HEK293 (cell line): Measurements from ENCODE around the gene C2CD4A.

Experiments
- EGR2 ChIP-seq: fragments of 450-650 bp; formaldehyde crosslinking; IDR thresholded peaks from 2 replicates; pipeline ENCODE4 v1.5.1; 2016; ENCODE audit warnings: low read depth, missing biosample characterization, missing genetic modification characterization
- GLI4 ChIP-seq: fragments of 450-650 bp; formaldehyde crosslinking; IDR thresholded peaks from 2 replicates; pipeline ENCODE4 v1.5.1; 2016; ENCODE audit warnings: missing biosample characterization, missing genetic modification characterization
- GLIS1 ChIP-seq: fragments of 450-650 bp; formaldehyde crosslinking; IDR thresholded peaks from 2 replicates; pipeline ENCODE4 v1.5.1; 2016; ENCODE audit warnings: missing biosample characterization, missing genetic modification characterization
- HOXC10 ChIP-seq: sonication (generic); formaldehyde crosslinking; IDR thresholded peaks from 2 replicates; pipeline ENCODE4 v1.8.1; 2023; ENCODE audit warnings: mild to moderate bottlenecking, missing genetic modification reagents
- IKZF3 ChIP-seq: fragments of 450-650 bp; IDR thresholded peaks from 2 replicates; pipeline ENCODE4 v1.5.0; 2018; ENCODE audit warnings: missing biosample characterization, mild to moderate bottlenecking, missing genetic modification characterization, moderate library complexity
- MYNN ChIP-seq: fragments of 450-650 bp; formaldehyde crosslinking; IDR thresholded peaks from 2 replicates; pipeline ENCODE4 v1.5.1; 2016; ENCODE audit warnings: missing biosample characterization, missing genetic modification characterization, borderline replicate concordance
- SCRT1 ChIP-seq: fragments of 450-650 bp; formaldehyde crosslinking; IDR thresholded peaks from 2 replicates; pipeline ENCODE4 v1.5.1; 2016; ENCODE audit warnings: missing biosample characterization, missing genetic modification characterization, borderline replicate concordance
- SP3 ChIP-seq: fragments of 450-650 bp; formaldehyde crosslinking; IDR thresholded peaks from 2 replicates; pipeline ENCODE4 v1.5.1; 2016; ENCODE audit warnings: missing biosample characterization, missing genetic modification characterization
- ZBTB17 ChIP-seq: fragments of 450-650 bp; formaldehyde crosslinking; IDR thresholded peaks from 2 replicates; pipeline ENCODE4 v1.5.1; 2016; ENCODE audit warnings: missing biosample characterization, missing genetic modification characterization
- ZBTB48 ChIP-seq: fragments of 450-650 bp; formaldehyde crosslinking; IDR thresholded peaks from 2 replicates; pipeline ENCODE4 v1.5.1; 2016; ENCODE audit warnings: missing biosample characterization, missing genetic modification characterization
- ZBTB8A ChIP-seq: fragments of 450-650 bp; formaldehyde crosslinking; IDR thresholded peaks from 2 replicates; pipeline ENCODE4 v1.5.1; 2016; ENCODE audit warnings: missing biosample characterization, missing genetic modification characterization
- ZNF10 ChIP-seq: fragments of 450-650 bp; formaldehyde crosslinking; IDR thresholded peaks from 2 replicates; pipeline ENCODE4 v1.5.1; 2017; ENCODE audit warnings: missing biosample characterization, missing genetic modification characterization
- ZNF2 ChIP-seq: fragments of 450-650 bp; formaldehyde crosslinking; IDR thresholded peaks from 2 replicates; pipeline ENCODE4 v1.5.1; 2016; ENCODE audit warnings: missing biosample characterization, missing genetic modification characterization
- ZNF354C ChIP-seq: fragments of 450-650 bp; formaldehyde crosslinking; IDR thresholded peaks from 2 replicates; pipeline ENCODE4 v1.5.1; 2016; ENCODE audit warnings: missing biosample characterization, missing genetic modification characterization, low read depth, borderline replicate concordance
- ZNF48 ChIP-seq: fragments of 450-650 bp; formaldehyde crosslinking; IDR thresholded peaks from 2 replicates; pipeline ENCODE4 v1.5.1; 2016; ENCODE audit warnings: missing biosample characterization, missing genetic modification characterization
- ZNF501 ChIP-seq: fragments of 450-650 bp; formaldehyde crosslinking; IDR thresholded peaks from 2 replicates; pipeline ENCODE4 v1.5.1; 2016; ENCODE audit warnings: missing biosample characterization, missing genetic modification characterization
- ZNF561 ChIP-seq: fragments of 450-650 bp; IDR thresholded peaks from 2 replicates; pipeline ENCODE4 v1.5.1; 2018; ENCODE audit warnings: missing biosample characterization, missing genetic modification characterization, borderline replicate concordance
- ZNF610 ChIP-seq: fragments of 450-650 bp; formaldehyde crosslinking; IDR thresholded peaks from 2 replicates; pipeline ENCODE4 v1.5.1; 2016; ENCODE audit warnings: missing biosample characterization, missing genetic modification characterization, borderline replicate concordance
- ZNF621 ChIP-seq: fragments of 450-650 bp; formaldehyde crosslinking; IDR thresholded peaks from 2 replicates; pipeline ENCODE4 v1.5.1; 2017; ENCODE audit warnings: missing biosample characterization, missing genetic modification characterization
- ZNF626 ChIP-seq: fragments of 450-650 bp; sonication (Bioruptor Pico); formaldehyde crosslinking; IDR thresholded peaks from 2 replicates; pipeline ENCODE4 v1.5.1; 2018; ENCODE audit warnings: missing biosample characterization, missing genetic modification characterization, inconsistent platforms
- ZNF654 ChIP-seq: fragments of 450-650 bp; formaldehyde crosslinking; IDR thresholded peaks from 2 replicates; pipeline ENCODE4 v1.5.1; 2016; ENCODE audit warnings: low read depth, missing biosample characterization, missing genetic modification characterization
- ZNF660 ChIP-seq: fragments of 450-650 bp; IDR thresholded peaks from 2 replicates; pipeline ENCODE4 v1.5.1; 2018; ENCODE audit warnings: missing biosample characterization, mild to moderate bottlenecking, missing genetic modification characterization
- ZNF837 ChIP-seq: fragments of 450-650 bp; formaldehyde crosslinking; IDR thresholded peaks from 2 replicates; pipeline ENCODE4 v1.5.1; 2016; ENCODE audit warnings: missing biosample characterization, missing genetic modification characterization
- ZSCAN30 ChIP-seq: fragments of 450-650 bp; IDR thresholded peaks from 2 replicates; pipeline ENCODE4 v1.5.1; 2018; ENCODE audit warnings: missing biosample characterization, mild to moderate bottlenecking, missing genetic modification characterization, moderate library complexity
- ZXDB ChIP-seq: fragments of 450-650 bp; formaldehyde crosslinking; IDR thresholded peaks from 2 replicates; pipeline ENCODE4 v1.5.1; 2016; ENCODE audit warnings: missing biosample characterization, missing genetic modification characterization
- TF ChIP-seq, protein P1 (sequence below): sonication (generic); formaldehyde crosslinking; IDR thresholded peaks from 2 replicates; pipeline ENCODE4 v1.8.1; 2022; ENCODE audit warnings: mild to moderate bottlenecking, moderate library complexity, missing genetic modification reagents
- TF ChIP-seq, protein P2 (sequence below): fragments of 450-650 bp; formaldehyde crosslinking; IDR thresholded peaks from 2 replicates; pipeline ENCODE4 v1.5.1; 2016; ENCODE audit warnings: missing biosample characterization, missing genetic modification characterization
- TF ChIP-seq, protein P3 (sequence below): IDR thresholded peaks from 2 replicates; pipeline ENCODE4 v1.6.1; 2011; ENCODE audit warnings: mild to moderate bottlenecking, low read depth, low read length, borderline replicate concordance
- TF ChIP-seq, protein P4 (sequence below): fragments of 450-650 bp; formaldehyde crosslinking; IDR thresholded peaks from 2 replicates; pipeline ENCODE4 v1.5.1; 2016; ENCODE audit warnings: missing biosample characterization, missing genetic modification characterization
- TF ChIP-seq, protein P5 (sequence below): fragments of 450-650 bp; formaldehyde crosslinking; IDR thresholded peaks from 2 replicates; pipeline ENCODE4 v1.5.1; 2016; ENCODE audit warnings: missing biosample characterization, missing genetic modification characterization
- TF ChIP-seq, protein P6 (sequence below): fragments of 450-650 bp; formaldehyde crosslinking; IDR thresholded peaks from 2 replicates; pipeline ENCODE4 v1.5.1; 2016; ENCODE audit warnings: missing biosample characterization, missing genetic modification characterization

Gene C2CD4A

DNA sequence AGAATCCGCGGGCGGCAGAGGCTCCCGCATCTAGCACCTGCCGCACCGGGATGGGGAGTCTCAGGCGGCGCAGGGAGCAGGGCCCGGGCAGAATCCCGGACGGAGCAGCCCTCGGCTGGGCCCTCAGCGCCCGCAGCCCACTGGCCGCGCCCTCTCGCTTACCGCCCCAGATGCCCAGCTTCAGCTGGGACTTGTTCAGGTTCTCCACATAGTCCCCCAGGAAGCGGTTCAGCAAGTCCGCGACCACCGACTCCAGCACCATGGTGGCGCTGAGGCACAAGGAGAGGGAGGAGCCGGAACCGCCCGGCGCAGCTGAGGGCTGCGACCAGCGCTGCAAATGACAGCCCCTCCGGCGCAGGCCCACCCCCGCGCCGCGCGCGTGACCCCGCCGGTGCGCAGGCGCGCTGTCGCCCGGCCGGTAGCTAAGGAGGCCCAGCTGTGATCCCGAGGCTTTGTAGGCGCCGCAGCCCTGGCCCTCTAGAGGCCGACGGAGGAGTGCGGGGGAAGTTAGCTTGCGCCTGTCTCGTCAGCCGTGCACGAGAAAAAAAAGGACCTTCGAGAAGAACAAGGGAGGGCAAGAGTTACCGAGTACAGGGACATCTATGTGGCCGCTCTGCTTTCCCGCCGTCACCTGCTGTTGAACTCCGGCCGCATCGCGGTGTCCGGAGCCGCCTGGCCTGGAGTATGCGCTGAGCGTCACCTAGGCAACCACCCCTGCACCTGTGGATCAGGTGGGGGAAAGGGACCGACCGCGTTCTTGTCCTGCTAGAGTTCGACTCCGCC is 6.5 kb upstream of the C2CD4A start, which contains the start of gene VPS13C (continued):
- 0 out of 2 replicates have a peak, but pooled peaks have one; percentile 8 for TF ChIP-seq ZNF610 (tag by site-specific recombination)
- TF ChIP-seq ZNF621 (tag by site-specific recombination), result no peak
- TF ChIP-seq ZBTB17 (tag by site-specific recombination), result peak; percentile 78
- TF ChIP-seq ZNF501 (tag by site-specific recombination), result peak; percentile 65
- TF ChIP-seq SP3 (tag by site-specific recombination), result 0 out of 2 replicates have a peak, but pooled peaks have one; percentile 28
- TF ChIP-seq ZNF2 (tag by site-specific recombination), result peak; percentile 17; the same call in 1 of the 2 replicates
- TF ChIP-seq ZNF354C, result no peak
- TF ChIP-seq, protein P1, sequence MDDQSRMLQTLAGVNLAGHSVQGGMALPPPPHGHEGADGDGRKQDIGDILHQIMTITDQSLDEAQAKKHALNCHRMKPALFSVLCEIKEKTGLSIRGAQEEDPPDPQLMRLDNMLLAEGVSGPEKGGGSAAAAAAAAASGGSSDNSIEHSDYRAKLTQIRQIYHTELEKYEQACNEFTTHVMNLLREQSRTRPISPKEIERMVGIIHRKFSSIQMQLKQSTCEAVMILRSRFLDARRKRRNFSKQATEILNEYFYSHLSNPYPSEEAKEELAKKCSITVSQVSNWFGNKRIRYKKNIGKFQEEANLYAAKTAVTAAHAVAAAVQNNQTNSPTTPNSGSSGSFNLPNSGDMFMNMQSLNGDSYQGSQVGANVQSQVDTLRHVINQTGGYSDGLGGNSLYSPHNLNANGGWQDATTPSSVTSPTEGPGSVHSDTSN (CRISPR knock-in tag), result peak; percentile 65; the same call in 1 of the 2 replicates
- TF ChIP-seq, protein P2, sequence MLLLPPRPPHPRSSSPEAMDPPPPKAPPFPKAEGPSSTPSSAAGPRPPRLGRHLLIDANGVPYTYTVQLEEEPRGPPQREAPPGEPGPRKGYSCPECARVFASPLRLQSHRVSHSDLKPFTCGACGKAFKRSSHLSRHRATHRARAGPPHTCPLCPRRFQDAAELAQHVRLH (tag by site-specific recombination), result no peak
- peak; percentile 34; the same call in 1 of the 2 replicates for TF ChIP-seq ZXDB (tag by site-specific recombination)
- TF ChIP-seq, protein P3, sequence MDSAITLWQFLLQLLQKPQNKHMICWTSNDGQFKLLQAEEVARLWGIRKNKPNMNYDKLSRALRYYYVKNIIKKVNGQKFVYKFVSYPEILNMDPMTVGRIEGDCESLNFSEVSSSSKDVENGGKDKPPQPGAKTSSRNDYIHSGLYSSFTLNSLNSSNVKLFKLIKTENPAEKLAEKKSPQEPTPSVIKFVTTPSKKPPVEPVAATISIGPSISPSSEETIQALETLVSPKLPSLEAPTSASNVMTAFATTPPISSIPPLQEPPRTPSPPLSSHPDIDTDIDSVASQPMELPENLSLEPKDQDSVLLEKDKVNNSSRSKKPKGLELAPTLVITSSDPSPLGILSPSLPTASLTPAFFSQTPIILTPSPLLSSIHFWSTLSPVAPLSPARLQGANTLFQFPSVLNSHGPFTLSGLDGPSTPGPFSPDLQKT, result no peak
- 0 out of 2 replicates have a peak, but pooled peaks have one; percentile 42 for TF ChIP-seq GLI4 (tag by site-specific recombination)
- no peak for TF ChIP-seq ZNF837 (tag by site-specific recombination)
- TF ChIP-seq SCRT1, result peak; percentile 96
- peak; percentile 56; the same call in 1 of the 2 replicates for TF ChIP-seq ZNF660
- TF ChIP-seq, protein P4, sequence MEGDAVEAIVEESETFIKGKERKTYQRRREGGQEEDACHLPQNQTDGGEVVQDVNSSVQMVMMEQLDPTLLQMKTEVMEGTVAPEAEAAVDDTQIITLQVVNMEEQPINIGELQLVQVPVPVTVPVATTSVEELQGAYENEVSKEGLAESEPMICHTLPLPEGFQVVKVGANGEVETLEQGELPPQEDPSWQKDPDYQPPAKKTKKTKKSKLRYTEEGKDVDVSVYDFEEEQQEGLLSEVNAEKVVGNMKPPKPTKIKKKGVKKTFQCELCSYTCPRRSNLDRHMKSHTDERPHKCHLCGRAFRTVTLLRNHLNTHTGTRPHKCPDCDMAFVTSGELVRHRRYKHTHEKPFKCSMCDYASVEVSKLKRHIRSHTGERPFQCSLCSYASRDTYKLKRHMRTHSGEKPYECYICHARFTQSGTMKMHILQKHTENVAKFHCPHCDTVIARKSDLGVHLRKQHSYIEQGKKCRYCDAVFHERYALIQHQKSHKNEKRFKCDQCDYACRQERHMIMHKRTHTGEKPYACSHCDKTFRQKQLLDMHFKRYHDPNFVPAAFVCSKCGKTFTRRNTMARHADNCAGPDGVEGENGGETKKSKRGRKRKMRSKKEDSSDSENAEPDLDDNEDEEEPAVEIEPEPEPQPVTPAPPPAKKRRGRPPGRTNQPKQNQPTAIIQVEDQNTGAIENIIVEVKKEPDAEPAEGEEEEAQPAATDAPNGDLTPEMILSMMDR (tag by site-specific recombination), result peak; percentile 67
- TF ChIP-seq ZNF10, result peak; percentile 85
- TF ChIP-seq ZBTB48 (tag by site-specific recombination), result 0 out of 2 replicates have a peak, but pooled peaks have one; percentile 66
- TF ChIP-seq HOXC10 (CRISPR knock-in tag), result no peak
- no peak for TF ChIP-seq ZNF626 (tag by site-specific recombination)
- no peak for TF ChIP-seq EGR2
- TF ChIP-seq GLIS1 (tag by site-specific recombination), result peak; percentile 12; the same call in 1 of the 2 replicates
- TF ChIP-seq ZBTB8A, result peak; percentile 93
- TF ChIP-seq, protein P5, sequence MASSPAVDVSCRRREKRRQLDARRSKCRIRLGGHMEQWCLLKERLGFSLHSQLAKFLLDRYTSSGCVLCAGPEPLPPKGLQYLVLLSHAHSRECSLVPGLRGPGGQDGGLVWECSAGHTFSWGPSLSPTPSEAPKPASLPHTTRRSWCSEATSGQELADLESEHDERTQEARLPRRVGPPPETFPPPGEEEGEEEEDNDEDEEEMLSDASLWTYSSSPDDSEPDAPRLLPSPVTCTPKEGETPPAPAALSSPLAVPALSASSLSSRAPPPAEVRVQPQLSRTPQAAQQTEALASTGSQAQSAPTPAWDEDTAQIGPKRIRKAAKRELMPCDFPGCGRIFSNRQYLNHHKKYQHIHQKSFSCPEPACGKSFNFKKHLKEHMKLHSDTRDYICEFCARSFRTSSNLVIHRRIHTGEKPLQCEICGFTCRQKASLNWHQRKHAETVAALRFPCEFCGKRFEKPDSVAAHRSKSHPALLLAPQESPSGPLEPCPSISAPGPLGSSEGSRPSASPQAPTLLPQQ (tag by site-specific recombination), result 0 out of 2 replicates have a peak, but pooled peaks have one; percentile 15
- TF ChIP-seq ZNF654 (tag by site-specific recombination), result no peak
- TF ChIP-seq, protein P6, sequence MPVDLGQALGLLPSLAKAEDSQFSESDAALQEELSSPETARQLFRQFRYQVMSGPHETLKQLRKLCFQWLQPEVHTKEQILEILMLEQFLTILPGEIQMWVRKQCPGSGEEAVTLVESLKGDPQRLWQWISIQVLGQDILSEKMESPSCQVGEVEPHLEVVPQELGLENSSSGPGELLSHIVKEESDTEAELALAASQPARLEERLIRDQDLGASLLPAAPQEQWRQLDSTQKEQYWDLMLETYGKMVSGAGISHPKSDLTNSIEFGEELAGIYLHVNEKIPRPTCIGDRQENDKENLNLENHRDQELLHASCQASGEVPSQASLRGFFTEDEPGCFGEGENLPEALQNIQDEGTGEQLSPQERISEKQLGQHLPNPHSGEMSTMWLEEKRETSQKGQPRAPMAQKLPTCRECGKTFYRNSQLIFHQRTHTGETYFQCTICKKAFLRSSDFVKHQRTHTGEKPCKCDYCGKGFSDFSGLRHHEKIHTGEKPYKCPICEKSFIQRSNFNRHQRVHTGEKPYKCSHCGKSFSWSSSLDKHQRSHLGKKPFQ (tag by site-specific recombination), result no peak
- TF ChIP-seq ZSCAN30, result 0 out of 2 replicates have a peak, but pooled peaks have one; percentile 60
- TF ChIP-seq MYNN, result 0 out of 2 replicates have a peak, but pooled peaks have one; percentile 20
- no peak for TF ChIP-seq ZNF48 (tag by site-specific recombination)
- TF ChIP-seq ZNF561 (tag by site-specific recombination), result peak; percentile 72; the same call in 1 of the 2 replicates
- TF ChIP-seq IKZF3, result no peak
